IPS DF 6.9 (cell line): ENCODE data around the gene UNK.
"Not testable (repeated sequence)": the region's sequence is repeated elsewhere in the genome, so short reads cannot be mapped to it uniquely, and the experiment has no call there.

Experiments used
- DNase-seq: peaks from one replicate; pipeline ENCODE4 v3.0.0-alpha.2; 2013; ENCODE audit warnings: low read depth, low spot score
- H3K27ac ChIP-seq: one replicate; pipeline ENCODE4 v1.5.1; 2013; ENCODE audit warnings: low read length, control low read depth
- H3K27me3 ChIP-seq: 2 replicates; pipeline ENCODE4 v1.6.1; 2013; ENCODE audit warnings: mild to moderate bottlenecking, low read length; ENCODE audit not compliant: control insufficient read depth, insufficient read depth
- H3K36me3 ChIP-seq: 2 replicates; pipeline ENCODE4 v1.6.1; 2013; ENCODE audit warnings: low read length; ENCODE audit not compliant: control insufficient read depth, insufficient read depth
- H3K4me1 ChIP-seq: 2 replicates; pipeline ENCODE4 v1.6.1; 2013; ENCODE audit warnings: low read length; ENCODE audit not compliant: control insufficient read depth, insufficient read depth
- H3K4me3 ChIP-seq: 2 replicates; pipeline ENCODE4 v1.5.1; 2013; ENCODE audit warnings: mild to moderate bottlenecking, low read length
- H3K9me3 ChIP-seq: 2 replicates; pipeline ENCODE4 v1.6.1; 2013; ENCODE audit warnings: low read length, inconsistent platforms; ENCODE audit not compliant: control insufficient read depth, insufficient read depth
- WGBS: extraction: QIAGEN DNeasy Blood & Tissue Kit; methylation state at CpG from one replicate; pipeline ENCODE4 v1.1.7; 2013; ENCODE audit warnings: mixed read lengths, missing lambda C conversion rate; ENCODE audit not compliant: insufficient read length, insufficient coverage; 5-methylcytosine and 5-hydroxymethylcytosine counted together

The UNK gene

DNA sequence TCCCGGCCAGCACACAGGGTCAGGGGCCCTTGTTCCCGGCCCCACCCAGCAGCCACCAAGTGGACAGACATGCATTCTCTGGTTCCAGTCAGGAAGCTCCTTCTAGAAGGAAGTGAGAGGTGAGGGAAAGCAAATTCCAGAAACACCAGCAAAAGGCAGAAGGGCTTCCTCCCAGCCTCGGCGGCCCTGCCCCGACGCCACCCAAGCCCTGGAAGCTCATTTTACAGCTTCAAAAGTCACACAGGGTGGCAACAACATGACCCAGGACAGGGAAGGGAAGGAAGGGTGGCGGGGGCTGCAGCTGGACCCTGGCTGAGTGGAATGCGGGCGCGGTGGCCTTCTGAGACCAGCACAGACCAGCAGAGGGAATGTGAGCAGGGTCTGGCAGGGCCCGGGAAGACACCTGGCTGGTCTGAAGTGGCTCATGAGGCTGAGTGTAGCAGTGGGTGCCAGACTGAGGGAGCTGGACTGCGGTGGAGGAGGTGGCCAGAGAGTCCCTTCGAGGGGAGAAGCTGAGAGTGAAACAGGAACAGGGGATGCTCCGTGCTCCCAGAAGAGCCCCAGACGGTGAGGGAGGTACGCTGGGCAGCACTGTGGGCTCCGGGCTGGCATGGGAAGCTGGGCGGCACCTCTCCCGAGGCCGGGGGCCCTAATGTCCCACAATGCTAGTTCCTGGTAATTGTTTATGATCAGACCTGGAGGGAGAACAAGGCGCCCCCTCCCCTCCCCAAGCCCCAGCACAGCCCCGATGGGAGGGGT is 61.5 kb downstream of the UNK start:
- Histone ChIP-seq H3K27ac (no peak overlapping the region), H3K4me1 (peaks cover 5% of the 10 kb centered on the region), H3K9me3 (no peaks in the 10 kb centered on the region), H3K27me3 (no peaks in the 10 kb centered on the region), H3K4me3 (no peak overlapping the region), H3K36me3 (peaks cover 26% of the 10 kb centered on the region)
- WGBS: no CpG with 5 or more reads among the region's 22 CpGs
- no peak for DNase-seq

DNA sequence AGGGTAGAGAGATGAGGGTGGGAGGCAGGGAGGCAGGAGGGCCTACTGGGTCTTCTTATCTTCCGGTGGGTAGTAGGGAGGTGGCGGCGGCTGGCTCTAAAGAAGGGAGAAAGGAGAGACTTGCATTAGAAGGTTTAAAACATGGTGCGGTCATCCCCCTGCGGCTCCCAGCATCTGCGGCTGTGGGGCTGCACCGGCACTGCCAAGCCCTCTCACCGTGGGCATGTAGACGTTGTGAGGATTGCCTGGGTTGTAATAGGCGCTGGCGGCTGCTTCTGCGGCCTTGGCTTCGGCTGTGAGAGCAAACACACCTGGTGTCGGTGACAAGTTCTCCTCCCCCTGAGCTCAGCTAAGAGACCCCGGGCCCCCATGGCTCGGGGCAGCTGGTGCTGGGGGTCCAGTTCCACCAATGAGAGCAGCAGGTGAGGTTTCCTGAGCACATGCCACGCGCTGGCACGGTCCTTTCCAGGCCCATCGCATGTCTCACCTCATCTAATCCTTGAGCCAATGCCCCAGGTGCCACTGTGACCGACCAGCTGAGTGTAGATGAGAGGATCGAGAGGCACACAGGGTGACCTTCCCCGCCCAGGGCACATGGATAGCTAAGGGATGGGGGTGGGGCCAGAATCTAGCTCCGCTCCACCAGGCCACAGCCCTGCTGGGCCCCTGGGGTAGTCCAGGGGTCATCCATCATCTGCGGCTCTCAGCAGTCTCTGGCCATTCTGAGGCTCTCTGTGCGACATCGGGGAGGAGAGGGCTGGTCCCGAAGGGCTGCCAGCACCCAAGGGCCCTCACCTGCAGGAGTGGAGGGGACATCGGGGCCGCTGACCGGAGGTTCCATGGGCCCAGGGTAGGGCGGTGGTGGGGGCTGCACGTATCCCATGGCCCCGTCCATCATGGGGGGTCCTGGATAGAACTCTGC is 62.3 kb downstream of the UNK start:
- no peaks in the 10 kb centered on the region for H3K9me3 ChIP-seq
- WGBS: no CpG with 5 or more reads among the region's 34 CpGs
- peaks cover 29% of the 10 kb centered on the region for H3K36me3 ChIP-seq
- no peaks in the 10 kb centered on the region for H3K27me3 ChIP-seq
- no peak overlapping the region for H3K27ac ChIP-seq
- no peak for DNase-seq
- H3K4me3 ChIP-seq: no peak overlapping the region
- peaks cover 5% of the 10 kb centered on the region for H3K4me1 ChIP-seq

GRCh38 chr17:75847614-75848522 is 63.3 kb downstream of the UNK start:
- Histone ChIP-seq H3K36me3 (peaks cover 29% of the 10 kb centered on the region), H3K27ac (no peak overlapping the region), H3K4me3 (no peak overlapping the region), H3K27me3 (no peaks in the 10 kb centered on the region), H3K9me3 (no peaks in the 10 kb centered on the region), H3K4me1 (peaks cover 5% of the 10 kb centered on the region)
- WGBS: no CpG with 5 or more reads among the region's 25 CpGs
- DNase-seq: no peak

- H3K9me3 ChIP-seq: no peaks in the 10 kb centered on the region
- no peak overlapping the region for H3K27ac ChIP-seq
- no peak for DNase-seq
- peaks cover 29% of the 10 kb centered on the region for H3K36me3 ChIP-seq
- no CpG with 5 or more reads among the region's 16 CpGs for WGBS
- peaks cover 5% of the 10 kb centered on the region for H3K4me1 ChIP-seq
- no peak overlapping the region for H3K4me3 ChIP-seq
- H3K27me3 ChIP-seq: no peaks in the 10 kb centered on the region
Measured at GRCh38 chr17:75848523-75849278, 64.1 kb downstream of the UNK start.

DNA sequence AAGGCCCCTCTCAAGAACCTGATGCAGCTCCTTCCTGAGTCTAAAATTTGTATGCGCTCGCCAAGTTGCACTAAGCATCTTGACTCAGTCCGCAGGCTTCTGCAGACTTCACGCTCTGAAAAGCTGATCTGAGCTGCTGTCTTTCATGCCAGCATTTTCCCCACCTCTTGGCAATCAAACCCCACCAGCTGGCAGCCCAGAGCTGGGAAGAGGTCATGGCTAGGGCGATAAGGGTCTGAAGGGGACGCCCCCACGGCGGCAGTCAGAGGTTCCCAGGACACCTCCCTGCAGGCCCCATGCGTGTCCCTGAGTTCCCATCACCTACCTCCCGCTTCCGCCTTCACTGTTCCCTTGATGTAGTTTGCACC is 64.7 kb downstream of the UNK start:
- H3K4me1 ChIP-seq: peaks cover 5% of the 10 kb centered on the region
- no CpG with 5 or more reads among the region's 11 CpGs for WGBS
- no peak overlapping the region for H3K27ac ChIP-seq

DNA sequence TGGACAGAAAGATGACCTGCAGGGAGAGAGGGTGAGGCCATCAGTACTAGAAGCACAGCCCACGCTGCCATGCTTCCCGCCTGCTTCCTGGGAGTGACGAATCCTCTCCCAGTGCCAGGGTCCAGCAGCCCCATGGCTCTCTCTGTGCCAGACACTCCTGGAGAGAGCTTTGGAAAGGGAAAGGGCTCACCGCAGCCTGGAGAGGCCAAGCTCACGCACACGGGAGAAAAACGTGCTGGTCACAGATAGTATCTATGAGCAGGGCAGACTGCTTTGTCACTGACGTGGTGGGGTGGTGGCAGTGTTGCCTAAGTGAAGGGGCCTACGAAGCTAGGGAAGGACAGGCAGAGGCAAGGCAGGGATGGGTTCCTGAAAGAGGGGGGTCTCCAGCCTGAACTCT is 65.1 kb downstream of the UNK start:
- Histone ChIP-seq H3K4me3 (no peak overlapping the region), H3K9me3 (no peaks in the 10 kb centered on the region), H3K4me1 (peaks cover 4% of the 10 kb centered on the region), H3K36me3 (peaks cover 29% of the 10 kb centered on the region), H3K27me3 (no peaks in the 10 kb centered on the region), H3K27ac (no peak overlapping the region)
- DNase-seq: no peak
- WGBS: no CpG with 5 or more reads among the region's 9 CpGs

More for the DNA sequence above, 64.7 kb downstream of the UNK start:
- Histone ChIP-seq H3K36me3 (peaks cover 29% of the 10 kb centered on the region), H3K9me3 (no peaks in the 10 kb centered on the region), H3K4me3 (no peak overlapping the region), H3K27me3 (no peaks in the 10 kb centered on the region)
- no peak for DNase-seq

GRCh38 chr17:75850928-75851692 is 66.5 kb downstream of the UNK start:
- no peak overlapping the region for H3K27ac ChIP-seq
- no peaks in the 10 kb centered on the region for H3K4me1 ChIP-seq
- no peaks in the 10 kb centered on the region for H3K27me3 ChIP-seq
- H3K4me3 ChIP-seq: no peak overlapping the region
- WGBS: no CpG with 5 or more reads among the region's 12 CpGs
- H3K36me3 ChIP-seq: peaks cover 25% of the 10 kb centered on the region
- H3K9me3 ChIP-seq: no peaks in the 10 kb centered on the region
- no peak for DNase-seq

DNA sequence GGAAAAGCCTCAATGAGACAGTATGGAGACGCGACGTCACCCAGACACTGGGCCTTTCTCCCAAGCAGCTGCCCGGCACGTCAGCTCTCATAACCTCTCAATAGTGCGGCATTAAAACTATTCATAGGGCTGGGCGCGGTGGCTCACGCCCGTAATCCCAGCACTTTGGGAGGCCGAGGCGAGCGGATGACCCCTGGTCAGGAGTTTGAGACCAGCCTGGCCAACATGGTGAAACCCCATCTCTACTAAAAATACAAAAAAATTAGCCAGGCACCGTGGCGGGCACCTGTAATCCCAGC is 67.0 kb downstream of the UNK start:
- peaks cover 22% of the 10 kb centered on the region for H3K36me3 ChIP-seq
- WGBS: no CpG with 5 or more reads among the region's 15 CpGs

DNA sequence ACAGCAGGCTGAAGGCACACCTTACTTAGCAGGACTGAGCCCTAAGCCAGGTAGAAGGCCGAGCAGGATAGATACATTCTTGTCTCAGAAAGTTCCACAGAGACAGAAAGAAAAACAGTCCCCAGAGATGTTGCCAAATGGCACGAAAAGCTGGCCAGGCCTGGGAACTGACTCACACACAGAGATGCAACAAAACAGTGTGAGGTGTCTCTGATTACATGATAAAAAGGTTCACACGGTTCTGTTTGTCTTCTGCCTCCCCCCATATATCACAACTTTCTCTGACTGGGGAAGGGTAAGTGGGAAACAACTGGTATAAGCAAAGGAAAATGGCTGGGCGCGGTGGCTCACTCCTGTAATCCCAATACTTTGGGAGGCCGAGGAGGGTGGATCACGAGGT is 68.8 kb downstream of the UNK start:
- Histone ChIP-seq H3K9me3 (no peaks in the 10 kb centered on the region), H3K4me3 (no peak overlapping the region), H3K4me1 (no peaks in the 10 kb centered on the region), H3K36me3 (peaks cover 10% of the 10 kb centered on the region), H3K27me3 (no peaks in the 10 kb centered on the region), H3K27ac (no peak overlapping the region)
- DNase-seq: no peak
- WGBS: no CpG with 5 or more reads among the region's 7 CpGs

More for the DNA sequence above, 67.0 kb downstream of the UNK start:
- H3K27me3 ChIP-seq, DNase-seq, H3K4me1 ChIP-seq, H3K9me3 ChIP-seq, H3K27ac ChIP-seq, H3K4me3 ChIP-seq: not testable (repeated sequence)
